OCI-M1 (cell line): ENCODE data around the gene NBR1.
"Not testable (repeated sequence)": the region's sequence is repeated elsewhere in the genome, so short reads cannot be mapped to it uniquely, and the experiment has no call there.

ENCODE experiments used
- DNase-seq: peaks from one replicate; lab custom pipeline; 2025; lab: John Stamatoyannopoulos, UW

The NBR1 gene

DNA sequence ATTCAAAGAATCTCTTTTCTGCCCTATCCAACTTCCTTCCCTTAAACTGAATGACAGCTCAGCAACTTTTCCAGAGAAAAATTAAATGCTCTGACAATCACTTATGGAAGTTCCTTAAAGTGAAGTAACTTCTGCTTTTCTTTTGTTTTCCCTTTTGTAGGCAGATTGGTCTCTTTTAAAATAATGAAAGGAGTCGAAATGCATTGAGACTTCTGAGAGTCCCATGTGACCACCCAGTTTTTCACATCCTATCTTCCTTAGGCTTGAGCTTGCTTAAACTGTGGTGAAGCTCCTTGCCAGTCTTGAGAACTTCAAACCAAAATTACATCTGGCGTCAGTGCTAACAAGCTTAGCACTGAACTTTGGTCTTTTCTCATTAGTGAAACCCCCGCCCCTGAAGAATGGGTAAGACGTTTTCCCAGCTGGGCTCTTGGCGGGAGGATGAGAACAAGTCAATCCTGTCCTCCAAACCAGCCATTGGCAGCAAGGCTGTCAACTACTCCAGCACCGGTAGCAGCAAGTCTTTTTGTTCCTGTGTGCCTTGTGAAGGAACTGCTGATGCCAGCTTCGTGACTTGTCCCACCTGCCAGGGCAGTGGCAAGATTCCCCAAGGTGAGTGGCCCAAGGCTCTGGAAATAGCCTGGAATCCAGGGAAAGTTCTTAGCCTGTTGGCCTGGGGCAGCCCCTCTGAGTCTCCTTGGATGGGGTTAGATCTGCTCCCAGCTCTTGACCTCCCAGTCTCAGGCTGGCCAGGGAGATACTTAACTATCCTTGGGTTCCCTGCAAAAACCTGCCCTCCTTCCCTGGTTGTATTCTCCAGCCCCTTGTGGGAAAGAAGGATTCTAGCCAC lies 41.9 kb downstream of the NBR1 start:
- peak; percentile 71 for DNase-seq

DNA sequence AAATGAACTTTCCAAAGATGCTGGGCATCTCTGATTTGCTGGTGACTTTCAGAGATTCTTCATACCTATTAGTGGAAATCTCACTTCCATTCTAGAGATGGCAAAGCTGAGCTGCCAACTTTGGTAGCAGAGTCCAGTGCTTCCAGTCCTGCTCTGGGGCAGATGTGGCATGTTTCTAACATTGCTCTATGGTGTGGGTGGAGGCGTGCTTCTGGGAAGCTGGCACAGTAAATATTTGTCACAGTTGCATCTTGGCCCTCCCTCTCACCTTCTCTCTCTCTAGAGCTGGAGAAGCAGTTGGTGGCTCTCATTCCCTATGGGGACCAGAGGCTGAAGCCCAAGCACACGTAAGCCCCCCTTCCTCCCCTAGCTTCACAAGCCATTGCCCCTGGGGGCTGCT lies 42.5 kb downstream of the NBR1 start:
- no peak for DNase-seq

DNA sequence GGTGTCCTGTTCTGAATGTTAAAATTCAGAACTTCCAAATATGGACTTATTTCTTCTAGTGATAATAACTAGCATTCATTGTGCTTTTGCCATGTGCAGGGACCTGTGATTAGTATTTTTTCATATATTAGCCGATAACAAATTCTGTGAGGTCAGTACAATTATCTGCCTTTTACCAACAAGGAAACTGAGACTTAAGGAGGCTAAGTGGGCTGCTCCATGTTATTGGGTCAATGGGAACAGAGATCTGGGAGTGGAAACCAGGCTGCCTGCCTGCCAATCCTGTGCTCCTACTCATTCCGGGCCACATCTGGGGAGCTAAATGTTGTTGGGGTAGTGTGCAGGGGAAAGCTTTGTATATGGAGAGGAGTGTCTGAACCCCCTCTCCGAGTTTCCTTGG lies 44.3 kb downstream of the NBR1 start:
- no peak for DNase-seq

- no peak for DNase-seq
Measured at GRCh38 chr17:43216369-43216761, 45.4 kb downstream of the NBR1 start.

DNA sequence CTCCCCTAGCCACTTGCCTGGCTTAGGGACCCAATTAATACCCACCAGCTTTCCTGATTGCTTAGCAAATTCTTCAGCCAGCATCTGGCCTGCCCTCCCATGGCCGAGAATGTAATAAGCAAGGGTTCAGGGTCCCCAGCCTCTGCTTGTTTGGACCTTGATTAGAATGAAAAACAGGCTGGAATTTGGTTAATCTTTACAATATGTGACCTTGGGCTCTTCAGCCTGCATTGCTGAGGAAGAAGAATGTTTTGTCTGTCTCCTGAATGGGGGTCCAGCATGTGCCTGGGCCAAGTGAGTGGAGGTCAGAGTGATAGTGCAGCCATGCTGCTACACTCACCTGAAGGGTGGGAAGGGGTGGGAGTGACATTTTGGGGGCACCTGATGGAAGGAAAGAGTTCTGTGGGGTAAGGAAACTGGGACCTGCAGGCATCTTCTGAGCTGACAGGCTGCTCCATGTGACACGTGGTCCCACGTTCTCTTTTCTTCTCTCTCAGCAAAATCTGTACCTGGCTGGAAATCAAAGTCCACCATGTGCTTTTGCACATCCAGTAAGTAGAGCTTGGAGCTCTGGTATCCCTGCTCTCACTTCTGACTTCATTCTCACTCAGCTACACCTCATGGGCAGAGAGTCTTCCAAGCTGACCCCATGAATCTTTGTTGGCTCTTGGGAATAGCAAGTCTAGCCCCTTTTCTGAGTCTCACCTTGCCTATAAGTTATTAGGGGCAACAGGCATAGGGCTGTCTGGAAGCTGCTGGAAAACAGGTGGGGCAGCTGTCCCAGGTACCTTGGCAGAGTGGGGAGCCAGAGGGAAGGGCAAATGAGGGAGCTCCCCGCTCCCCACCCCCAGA lies 46.0 kb downstream of the NBR1 start:
- DNase-seq: no peak

DNA sequence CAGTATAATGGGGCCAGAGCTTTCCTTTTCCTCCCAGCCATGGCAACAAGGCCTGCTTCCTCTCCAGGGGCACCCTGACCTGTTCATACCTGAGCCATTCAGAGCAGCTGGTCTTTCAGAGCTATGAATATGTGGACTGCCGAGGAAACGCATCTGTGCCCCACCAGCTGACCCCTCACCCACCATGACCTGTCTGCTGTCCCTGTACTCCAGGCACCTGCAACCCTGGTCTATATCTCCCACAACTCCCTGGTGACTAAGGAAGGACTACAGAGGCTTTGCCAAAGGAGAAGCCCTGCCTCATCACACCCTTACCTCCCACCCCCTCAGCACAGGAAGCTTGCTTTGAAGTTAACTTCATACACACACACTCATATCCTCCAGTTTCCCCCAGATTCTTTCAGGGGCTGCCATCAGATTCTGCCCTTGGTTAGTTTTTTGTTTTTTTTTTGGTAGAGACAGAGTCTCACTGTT lies 46.6 kb downstream of the NBR1 start:
- no peak for DNase-seq

DNA sequence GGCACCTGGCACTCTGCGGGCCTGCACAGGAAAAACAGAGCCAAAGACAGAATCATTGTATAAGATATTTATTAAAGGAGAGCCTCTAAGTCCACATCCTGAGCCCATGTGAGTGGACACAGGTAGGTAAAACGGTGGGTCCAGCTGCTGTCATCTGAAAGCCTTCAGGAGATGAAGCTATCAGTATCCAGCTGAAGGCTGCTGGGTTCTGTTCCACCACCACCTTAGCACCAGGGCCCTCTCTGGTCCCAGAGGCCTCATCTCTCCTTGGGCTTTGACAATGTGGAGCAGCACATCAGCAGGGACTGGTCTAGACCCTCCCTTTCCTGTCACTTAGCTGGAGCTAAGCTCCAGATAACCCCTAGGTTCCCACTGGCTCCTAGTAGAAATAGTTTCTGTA lies 48.0 kb downstream of the NBR1 start:
- no peak for DNase-seq

DNA sequence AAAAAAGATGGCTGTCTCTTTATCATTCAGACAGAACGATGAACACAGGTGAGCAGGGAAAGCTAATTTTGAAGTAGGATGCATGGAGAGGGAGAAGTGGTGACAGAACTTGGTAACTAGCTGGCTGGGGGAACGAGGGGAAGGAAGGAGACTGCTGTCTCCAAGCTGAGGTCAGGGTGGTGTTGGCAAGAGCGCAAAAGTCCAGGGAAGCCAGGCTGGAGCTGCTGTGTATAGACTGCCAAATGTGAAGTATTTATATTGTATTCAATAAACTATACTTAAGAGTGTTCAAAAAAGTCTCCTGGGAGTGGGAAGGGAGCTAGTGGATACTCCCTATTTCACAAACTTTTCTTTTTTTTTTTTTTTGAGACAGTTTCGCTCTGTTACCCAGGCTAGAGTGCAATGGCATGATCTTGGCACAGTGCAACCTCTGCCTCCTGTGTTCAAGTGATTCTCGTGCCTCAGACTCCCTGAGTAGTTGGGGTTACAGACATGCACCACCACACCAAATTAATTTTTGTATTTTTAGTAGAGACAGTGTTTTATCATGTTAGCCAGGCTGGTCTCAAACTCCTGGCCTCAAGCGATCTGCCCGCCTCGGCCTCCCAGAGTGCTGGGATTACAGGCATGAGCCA lies 48.8 kb downstream of the NBR1 start:
- DNase-seq: no peak

- DNase-seq: no peak
Measured at GRCh38 chr17:43220511-43221125, 49.6 kb downstream of the NBR1 start.

DNA sequence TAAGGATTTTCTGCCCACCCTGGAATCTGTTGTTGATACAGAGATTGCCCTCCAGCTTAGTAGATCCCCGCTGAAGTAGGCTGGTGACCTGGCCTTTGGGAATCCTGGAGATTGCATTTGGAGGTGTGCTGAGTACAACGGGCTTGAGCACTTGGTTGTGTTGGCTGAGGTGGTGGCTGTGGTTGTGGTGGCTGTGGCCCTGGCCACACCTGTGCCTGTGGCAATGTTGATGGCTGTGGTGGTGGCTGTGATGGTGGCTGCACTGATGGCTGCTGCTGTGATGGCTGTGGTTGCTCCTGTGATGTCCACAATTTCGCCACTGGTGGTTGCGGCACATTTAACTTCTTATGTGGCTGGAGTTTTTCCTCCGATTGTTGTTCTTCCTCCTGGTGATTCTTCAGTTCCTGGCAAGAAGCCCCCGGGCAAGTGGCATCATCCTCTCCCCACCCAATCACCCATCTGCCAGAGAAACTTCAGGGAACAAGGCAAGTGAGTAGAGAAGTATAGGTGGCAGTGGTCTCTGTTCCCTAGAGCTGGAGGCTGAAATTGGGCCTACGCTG lies 53.2 kb downstream of the NBR1 start:
- DNase-seq: no peak

DNA sequence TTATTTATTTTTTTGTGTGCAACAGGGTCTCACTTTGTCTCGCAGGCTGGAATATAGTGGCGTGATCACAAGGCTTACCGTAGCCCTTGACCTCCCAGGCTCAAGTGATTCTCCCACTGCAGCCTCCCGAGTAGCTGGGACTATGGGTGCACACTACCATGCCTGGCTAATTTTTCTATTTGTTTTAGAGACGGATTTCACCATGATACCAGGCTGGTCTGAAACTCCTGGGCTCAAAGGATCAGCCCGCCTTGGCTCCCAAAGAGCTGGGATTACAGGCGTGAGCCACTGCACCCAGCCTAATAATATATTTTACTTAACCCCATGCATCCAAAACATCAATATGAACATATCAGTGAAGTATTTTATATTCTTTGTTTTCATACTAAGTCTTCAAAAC lies 55.4 kb downstream of the NBR1 start:
- no peak for DNase-seq

DNA sequence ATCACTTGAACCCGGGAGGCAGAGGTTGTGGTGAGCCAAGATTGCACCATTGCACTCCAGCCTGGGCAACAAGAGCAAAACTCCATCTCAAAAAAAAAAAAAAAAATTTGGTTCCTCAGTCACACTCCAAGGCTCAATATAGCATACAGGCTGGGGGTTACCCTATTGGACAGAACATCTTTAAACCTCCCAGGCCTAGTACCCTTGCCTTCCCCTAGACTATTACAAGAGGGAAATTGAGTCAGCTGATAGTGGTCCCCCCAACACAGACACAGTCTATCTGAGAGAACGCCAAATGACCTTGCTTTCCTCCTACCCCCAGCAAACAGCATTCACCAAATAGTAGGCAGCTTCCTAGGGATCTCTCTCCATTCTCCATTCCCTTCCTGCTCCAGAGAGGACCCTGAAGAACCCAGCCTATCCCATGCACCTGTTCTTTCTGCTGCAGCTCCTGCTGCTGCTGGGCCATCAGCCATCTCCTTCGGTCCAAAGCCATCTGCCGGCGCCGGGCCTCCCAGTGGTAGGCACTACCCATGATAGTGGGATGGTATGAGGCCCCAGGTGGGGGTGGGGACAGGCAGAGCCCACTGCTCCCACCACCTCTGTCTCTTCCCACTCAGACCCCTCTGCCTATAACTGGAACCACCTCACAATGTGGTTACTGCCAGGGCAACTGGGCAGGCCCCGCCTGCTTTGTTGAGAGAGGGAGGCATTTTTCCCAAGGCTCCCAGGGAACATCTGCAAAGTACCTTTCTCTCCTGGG lies 57.2 kb downstream of the NBR1 start, which contains the start of gene CCDC200:
TSS of gene CCDC200 (minus strand) at position 604 of the 763 bp plus-strand sequence. CDS start at position 535, 69 bp downstream.
- DNase-seq: not testable (repeated sequence)

DNA sequence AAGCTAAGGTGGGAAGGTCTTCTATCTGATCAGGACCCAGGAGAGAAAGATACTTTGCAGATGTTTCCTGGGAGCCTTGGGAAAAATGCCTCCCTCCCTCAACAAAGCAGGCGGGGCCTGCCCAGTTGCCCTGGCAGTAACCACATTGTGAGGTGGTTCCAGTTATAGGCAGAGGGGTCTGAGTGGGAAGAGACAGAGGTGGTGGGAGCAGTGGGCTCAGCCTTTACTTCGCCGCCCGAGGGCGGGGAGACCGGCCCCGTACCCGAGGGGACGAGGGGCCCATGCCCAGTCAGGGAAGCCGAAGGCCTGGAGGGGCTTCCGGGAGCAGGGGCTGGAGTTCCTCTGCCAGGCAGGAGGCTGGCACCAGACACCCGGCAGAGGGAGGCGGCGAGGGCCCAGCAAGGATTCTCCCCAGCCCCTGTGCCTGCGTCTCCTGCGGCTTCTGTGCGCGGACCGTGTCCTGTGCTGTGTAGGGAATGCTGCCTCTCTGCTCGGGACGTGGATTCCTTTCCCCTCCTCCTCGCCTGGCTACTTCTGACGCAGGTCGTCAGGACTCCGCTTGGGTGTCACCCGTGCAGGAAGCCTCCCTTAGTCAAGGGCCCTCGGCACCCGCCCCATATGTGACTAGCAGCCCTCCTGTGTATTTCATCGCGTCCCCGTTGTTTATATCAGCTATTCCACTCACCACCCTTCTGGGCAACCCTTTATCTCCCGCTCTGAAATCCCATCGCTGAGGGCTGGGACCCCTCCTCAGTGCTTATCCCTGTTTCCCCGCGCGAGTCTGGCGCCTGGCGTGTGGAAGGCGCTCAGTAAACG lies 60.4 kb downstream of the NBR1 start:
- not testable (repeated sequence) for DNase-seq

- DNase-seq: not testable (repeated sequence)
Measured at GRCh38 chr17:43232021-43232699, 61.1 kb downstream of the NBR1 start.

- DNase-seq: not testable (repeated sequence)
Measured at GRCh38 chr17:43233263-43233662, 62.2 kb downstream of the NBR1 start.

GRCh38 chr17:43233877-43234276 lies 62.9 kb downstream of the NBR1 start, which contains the start of gene RNU2-1:
Gene RNU2-1, minus strand, starts transcription at chr17:43233977.
- DNase-seq: not testable (repeated sequence)

GRCh38 chr17:43239597-43239996 lies 68.6 kb downstream of the NBR1 start:
- not testable (repeated sequence) for DNase-seq

DNA sequence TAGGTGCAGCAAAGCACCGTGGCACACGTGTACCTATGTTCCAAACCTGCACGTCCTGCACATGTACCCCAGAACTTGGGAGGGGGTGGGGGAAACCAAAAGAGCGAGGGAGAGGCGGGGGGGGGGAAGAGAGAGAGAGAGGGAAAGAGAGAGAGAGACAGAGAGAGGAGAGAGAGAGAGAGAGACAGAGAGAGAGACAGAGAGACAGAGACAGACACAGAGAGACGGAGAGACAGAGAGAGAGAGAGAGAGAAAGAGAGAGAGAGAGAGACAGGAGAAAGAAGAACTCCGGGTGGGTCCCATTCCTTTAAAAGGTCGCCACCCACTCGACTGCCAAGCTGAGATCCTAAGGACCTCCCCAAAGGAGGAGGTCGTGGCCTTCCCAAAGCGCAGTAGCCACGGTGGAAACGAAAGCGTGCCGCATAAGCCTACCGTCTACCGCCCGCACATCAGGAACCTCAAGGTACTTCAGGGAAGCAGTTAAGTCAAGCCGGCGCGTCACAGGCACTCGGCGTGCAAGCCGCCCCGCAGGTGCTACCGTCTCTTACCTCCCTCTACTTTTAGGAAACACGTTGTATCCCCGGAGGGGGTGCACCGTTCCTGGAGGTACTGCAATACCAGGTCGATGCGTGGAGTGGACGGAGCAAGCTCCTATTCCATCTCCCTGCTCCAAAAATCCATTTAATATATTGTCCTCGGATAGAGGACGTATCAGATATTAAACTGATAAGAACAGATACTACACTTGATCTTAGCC lies 69.8 kb downstream of the NBR1 start:
- not testable (repeated sequence) for DNase-seq
